SK-N-MC (cell line): Measurements from ENCODE around the gene TSPAN12.

ENCODE experiments used
- DNase-seq: peaks from one replicate; pipeline ENCODE4 v3.0.0-alpha.2; 2011; ENCODE audit warnings: low read depth, low spot score
- H3K27ac ChIP-seq: fragments of 200-600 bp; sonication (generic); 2 replicates; pipeline ENCODE4 v1.5.1; 2016; ENCODE audit warnings: mixed run types
- H3K36me3 ChIP-seq: fragments of 200-600 bp; sonication (generic); 2 replicates; pipeline ENCODE4 v1.6.1; 2017; ENCODE audit warnings: antibody characterized with exemption, low read length, mixed read lengths; ENCODE audit not compliant: insufficient read depth
- H3K4me3 ChIP-seq: fragments of 200-600 bp; sonication (generic); 2 replicates; pipeline ENCODE4 v1.5.1; 2016
- H3K9ac ChIP-seq: fragments of 200-600 bp; sonication (generic); 2 replicates; pipeline ENCODE4 v1.8.0; 2017; ENCODE audit warnings: mixed run types, mixed read lengths; ENCODE audit not compliant: insufficient read length
- H3K9me3 ChIP-seq: fragments of 200-600 bp; sonication (generic); 2 replicates; pipeline ENCODE4 v1.6.1; 2017; ENCODE audit warnings: low read depth, mild to moderate bottlenecking, antibody characterized with exemption, low read length, moderate library complexity, mixed read lengths
- EZH2 ChIP-seq: fragments of 200-600 bp; sonication (generic); IDR thresholded peaks from one replicate; pipeline ENCODE4 v1.6.1; 2017; ENCODE audit warnings: antibody characterized with exemption
- FOXP2 ChIP-seq: optimal IDR thresholded peaks from 2 replicates; pipeline ENCODE3; 2011; ENCODE audit warnings: mild to moderate bottlenecking, moderate library complexity; ENCODE audit not compliant: insufficient read depth; ENCODE audit errors: extremely low read length, control extremely low read depth
- POLR2AphosphoS5 ChIP-seq: IDR thresholded peaks from 2 replicates; pipeline ENCODE4 v1.6.1; 2012; ENCODE audit warnings: mild to moderate bottlenecking, low read depth, low read length, borderline replicate concordance

TSPAN12 gene

GRCh38 chr7:120836556-120837115 is 21.3 kb downstream of the TSPAN12 start:
- Histone ChIP-seq H3K27ac (no peak overlapping the region), H3K9me3 (no peaks in the 10 kb centered on the region), H3K36me3 (no peaks in the 10 kb centered on the region), H3K9ac (no peak overlapping the region), H3K4me3 (no peak overlapping the region)
- no peak for DNase-seq
- TF ChIP-seq POLR2AphosphoS5 (no peak), EZH2 (no peak), FOXP2 (no peak)

DNA sequence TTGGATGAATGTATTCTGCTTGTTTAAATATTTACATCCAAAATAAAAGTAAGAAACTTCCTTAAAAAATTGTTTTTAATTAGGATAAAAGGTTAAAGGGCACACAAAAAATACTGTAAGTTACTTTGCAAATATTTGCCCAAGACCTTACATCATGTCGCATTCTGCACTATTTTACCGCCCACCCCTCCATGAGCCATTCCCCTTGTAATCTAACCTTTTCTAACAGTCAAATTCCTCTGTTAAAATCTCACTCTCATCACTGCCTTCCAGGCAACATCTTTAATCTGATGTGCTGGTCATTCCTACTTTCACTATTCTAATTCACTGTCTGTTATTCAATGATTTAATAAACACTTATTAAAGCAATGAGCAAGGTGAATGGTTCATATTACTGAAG is 23.2 kb downstream of the TSPAN12 start:
- Histone ChIP-seq H3K36me3 (no peaks in the 10 kb centered on the region), H3K4me3 (no peak overlapping the region), H3K9ac (no peak overlapping the region), H3K27ac (no peak overlapping the region), H3K9me3 (no peaks in the 10 kb centered on the region)
- no peak for TF ChIP-seq EZH2
- no peak for TF ChIP-seq FOXP2
- no peak for TF ChIP-seq POLR2AphosphoS5
- no peak for DNase-seq

DNA sequence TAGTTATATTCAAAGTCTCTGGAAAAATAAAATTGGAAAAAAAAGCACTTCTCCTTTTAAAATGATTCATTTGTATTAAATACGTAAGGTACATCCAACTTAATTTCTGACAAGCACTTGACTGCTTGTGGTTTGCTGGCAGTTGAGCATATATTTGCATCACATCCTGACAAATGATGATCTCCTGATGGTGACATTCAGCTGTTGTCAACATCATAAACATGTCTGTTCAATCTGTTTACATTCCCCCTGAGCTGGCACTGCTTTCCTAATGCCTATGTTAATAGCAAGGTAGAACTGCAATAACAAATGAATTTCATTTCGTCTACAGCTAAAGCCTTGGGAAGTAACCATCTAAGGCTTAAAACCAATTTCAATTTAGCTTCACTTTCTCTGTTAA is 24.4 kb downstream of the TSPAN12 start:
- Histone ChIP-seq H3K9ac (no peak overlapping the region), H3K9me3 (no peaks in the 10 kb centered on the region), H3K36me3 (no peaks in the 10 kb centered on the region), H3K4me3 (no peak overlapping the region), H3K27ac (no peak overlapping the region)
- DNase-seq: no peak
- no peak for TF ChIP-seq POLR2AphosphoS5
- TF ChIP-seq EZH2: no peak
- TF ChIP-seq FOXP2: no peak

DNA sequence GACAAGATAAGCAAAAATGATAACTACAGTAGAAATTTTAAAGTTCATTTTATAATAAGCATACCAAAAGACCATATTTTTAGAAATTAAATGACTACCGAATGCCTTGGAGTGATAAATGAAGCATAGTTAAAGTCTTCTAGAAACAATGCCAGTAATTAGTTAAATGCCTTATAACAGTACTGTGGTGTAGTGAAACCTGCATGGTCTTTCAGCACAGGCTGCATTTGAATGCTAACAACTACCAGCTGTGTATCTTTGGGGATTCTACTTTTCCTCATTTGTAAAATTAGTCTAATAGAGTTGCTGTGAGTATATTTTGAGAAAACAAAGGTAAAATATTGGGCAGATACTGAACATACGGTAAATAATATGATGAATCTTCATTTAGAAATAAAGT is 25.1 kb downstream of the TSPAN12 start:
- H3K9me3 ChIP-seq: no peaks in the 10 kb centered on the region
- TF ChIP-seq POLR2AphosphoS5 (no peak), EZH2 (no peak), FOXP2 (no peak)
- H3K27ac ChIP-seq: no peak overlapping the region
- no peak overlapping the region for H3K4me3 ChIP-seq
- no peak overlapping the region for H3K9ac ChIP-seq
- H3K36me3 ChIP-seq: no peaks in the 10 kb centered on the region
- no peak for DNase-seq

GRCh38 chr7:120831260-120831659 is 26.7 kb downstream of the TSPAN12 start:
- Histone ChIP-seq H3K9ac (no peak overlapping the region), H3K9me3 (no peaks in the 10 kb centered on the region), H3K27ac (no peak overlapping the region), H3K4me3 (no peak overlapping the region), H3K36me3 (no peaks in the 10 kb centered on the region)
- no peak for TF ChIP-seq EZH2
- no peak for TF ChIP-seq FOXP2
- TF ChIP-seq POLR2AphosphoS5: no peak
- DNase-seq: no peak

DNA sequence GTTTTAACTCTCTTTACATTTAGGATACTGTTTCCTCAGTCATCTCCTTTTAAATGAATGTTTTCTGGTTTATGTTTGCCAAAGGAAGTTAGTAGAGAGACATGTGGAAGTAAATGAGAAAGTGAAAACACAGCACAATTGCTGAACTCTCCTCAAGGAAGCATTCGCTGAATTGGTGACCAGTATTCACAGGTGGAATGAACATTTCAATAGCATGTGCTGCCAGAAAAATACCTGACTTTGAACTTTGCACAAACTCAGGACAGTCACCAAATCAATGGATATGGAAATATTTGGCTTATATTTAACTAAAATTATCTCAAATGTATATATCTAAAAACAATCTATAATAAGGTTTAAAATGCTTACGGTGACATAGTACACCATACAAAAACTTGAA is 28.5 kb downstream of the TSPAN12 start:
- no peaks in the 10 kb centered on the region for H3K9me3 ChIP-seq
- no peaks in the 10 kb centered on the region for H3K36me3 ChIP-seq
- no peak overlapping the region for H3K27ac ChIP-seq
- no peak overlapping the region for H3K4me3 ChIP-seq
- DNase-seq: no peak
- TF ChIP-seq FOXP2: no peak
- TF ChIP-seq POLR2AphosphoS5: no peak
- TF ChIP-seq EZH2: no peak
- H3K9ac ChIP-seq: no peak overlapping the region

- DNase-seq: no peak
- no peak overlapping the region for H3K4me3 ChIP-seq
- H3K27ac ChIP-seq: no peak overlapping the region
- no peaks in the 10 kb centered on the region for H3K36me3 ChIP-seq
- H3K9me3 ChIP-seq: no peaks in the 10 kb centered on the region
- TF ChIP-seq FOXP2: no peak
- TF ChIP-seq EZH2: no peak
- TF ChIP-seq POLR2AphosphoS5: no peak
- H3K9ac ChIP-seq: no peak overlapping the region
Observed at GRCh38 chr7:120828528-120828927, 29.4 kb downstream of the TSPAN12 start.

DNA sequence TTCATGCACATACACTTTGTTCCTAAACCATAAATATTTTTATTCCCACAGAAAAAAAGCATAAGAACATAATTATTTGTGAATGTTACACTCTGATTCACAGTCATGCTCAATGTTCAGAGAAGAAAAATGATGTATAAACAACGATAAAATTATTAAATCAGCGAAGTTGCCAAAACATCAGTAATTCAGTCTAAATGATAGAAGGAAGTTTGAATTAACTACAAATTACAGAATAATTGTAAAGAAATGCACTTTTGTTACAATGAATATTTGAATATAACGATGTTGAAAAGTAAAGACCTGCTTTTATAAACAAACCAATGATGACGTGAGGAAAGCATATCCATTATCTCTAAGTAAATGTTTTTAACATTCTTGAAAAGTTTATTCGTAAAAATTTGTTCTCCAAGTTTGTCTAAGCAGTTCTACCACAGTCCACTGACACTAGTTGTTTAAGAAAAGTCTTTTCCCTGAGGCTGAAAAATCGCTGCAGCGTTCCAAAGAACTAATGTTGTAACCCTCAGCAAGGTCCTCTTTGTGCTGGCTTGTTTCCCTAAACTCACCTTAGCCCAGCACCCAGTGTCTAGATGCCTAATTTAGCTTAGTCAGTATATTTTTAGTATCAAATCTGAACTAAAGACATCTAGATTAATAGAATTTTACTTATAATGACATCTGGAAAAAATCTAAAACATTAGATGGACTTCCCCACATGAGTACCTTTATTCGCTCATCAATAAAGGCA is 30.4 kb downstream of the TSPAN12 start:
- TF ChIP-seq EZH2 (no peak), POLR2AphosphoS5 (no peak), FOXP2 (no peak)
- no peak for DNase-seq
- H3K9me3 ChIP-seq: no peaks in the 10 kb centered on the region
- H3K36me3 ChIP-seq: no peaks in the 10 kb centered on the region
- no peak overlapping the region for H3K4me3 ChIP-seq
- H3K27ac ChIP-seq: no peak overlapping the region
- H3K9ac ChIP-seq: no peak overlapping the region
